NB4 (cell line): ENCODE data around the gene PSTPIP2.

Source experiments
- CTCF ChIP-seq: IDR thresholded peaks from one replicate; pipeline ENCODE4 v1.5.1; 2012; ENCODE audit warnings: low read depth, low read length
- MAX ChIP-seq: IDR thresholded peaks from 2 replicates; pipeline ENCODE4 v1.6.1; 2011; ENCODE audit warnings: low read depth, low read length
- MYC ChIP-seq: IDR thresholded peaks from 2 replicates; pipeline ENCODE4 v1.6.1; 2011; ENCODE audit warnings: low read depth, low read length
- POLR2A ChIP-seq: IDR thresholded peaks from 2 replicates; pipeline ENCODE4 v1.6.1; 2011; ENCODE audit warnings: mild to moderate bottlenecking; ENCODE audit not compliant: insufficient read length; ENCODE audit errors: extremely low read depth

DNA sequence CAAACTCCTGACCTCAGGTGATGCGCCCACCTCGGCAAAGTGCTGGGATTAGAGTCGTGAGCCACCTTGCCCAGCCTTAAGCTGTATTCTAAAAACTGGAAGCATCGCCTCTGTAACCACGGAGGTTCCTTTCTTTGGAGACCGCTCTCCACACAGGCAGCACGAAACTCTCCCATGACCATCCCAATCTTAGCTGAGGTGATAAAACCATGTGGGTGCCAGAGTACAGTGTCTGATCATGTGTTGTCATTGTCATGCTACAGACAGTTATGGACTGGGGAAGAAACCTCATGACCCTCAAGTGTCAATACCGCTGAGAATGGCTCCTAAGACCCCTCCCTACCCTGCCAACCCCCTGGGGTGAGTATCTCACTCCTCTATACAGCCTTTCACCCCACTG lies 63.5 kb downstream of the PSTPIP2 start:
- TF ChIP-seq CTCF = no peak
- no peak for TF ChIP-seq POLR2A
- no peak for TF ChIP-seq MAX
- TF ChIP-seq MYC = no peak
